Kasumi-1 (cell line): ENCODE measurements around the gene KIF16B.

Experiments
- DNase-seq, 2 experiments: peaks; one replicate each; lab custom pipeline; 2025; lab: John Stamatoyannopoulos, UW

KIF16B gene

GRCh38 chr20:16432466-16433292 lies 140.6 kb downstream of the KIF16B start:
- DNase-seq: no peak

- no peak for DNase-seq
These were observed 145.1 kb downstream of the KIF16B start for GRCh38 chr20:16428112-16428511.

GRCh38 chr20:16427571-16427970 lies 145.7 kb downstream of the KIF16B start:
- DNase-seq: no peak

GRCh38 chr20:16424780-16425179 lies 148.5 kb downstream of the KIF16B start:
- no peak for DNase-seq

- DNase-seq: no peak
These were observed 149.7 kb downstream of the KIF16B start for GRCh38 chr20:16423311-16424212.

- DNase-seq: no peak
These were observed 154.0 kb downstream of the KIF16B start for GRCh38 chr20:16419138-16419715.

- DNase-seq: no peak
These were observed 154.6 kb downstream of the KIF16B start for GRCh38 chr20:16418616-16419015.

GRCh38 chr20:16417001-16417400 lies 156.2 kb downstream of the KIF16B start:
- no peak for DNase-seq

GRCh38 chr20:16415071-16416053 lies 157.9 kb downstream of the KIF16B start:
- no peak for DNase-seq

GRCh38 chr20:16412906-16413305 lies 160.3 kb downstream of the KIF16B start:
- DNase-seq: no peak

- DNase-seq: no peak
These were observed 161.9 kb downstream of the KIF16B start for GRCh38 chr20:16411361-16411760.

- DNase-seq: no peak
These were observed 162.6 kb downstream of the KIF16B start for GRCh38 chr20:16410626-16411025.

- no peak for DNase-seq
These were observed 164.3 kb downstream of the KIF16B start for GRCh38 chr20:16408981-16409380.

GRCh38 chr20:16407251-16408067 lies 165.8 kb downstream of the KIF16B start:
- no peak for DNase-seq

GRCh38 chr20:16405254-16405653 lies 168.0 kb downstream of the KIF16B start:
- no peak for DNase-seq

- no peak for DNase-seq
These were observed 168.6 kb downstream of the KIF16B start for GRCh38 chr20:16404640-16405039.

GRCh38 chr20:16404171-16404570 lies 169.1 kb downstream of the KIF16B start:
- DNase-seq: no peak

GRCh38 chr20:16400234-16400633 lies 173.0 kb downstream of the KIF16B start:
- DNase-seq: no peak

- no peak for DNase-seq
These were observed 173.4 kb downstream of the KIF16B start for GRCh38 chr20:16399801-16400200.

- DNase-seq: no peak
These were observed 176.2 kb downstream of the KIF16B start for GRCh38 chr20:16397086-16397485.

- no peak for DNase-seq
These were observed 177.9 kb downstream of the KIF16B start for GRCh38 chr20:16395366-16395765.
